Measurements from ENCODE around the gene SYMPK. TPM values are rescaled to one million over a fixed set of nuclear protein-coding genes. Genes with fewer than 3 reads are reported as not detected.

SYMPK gene
- 10 to 100 TPM; 28.4 to 36.6 (median 31.6) TPM for total RNA-seq

GRCh38 chr19:45862564-45863334, at the start of gene SYMPK:
Gene SYMPK (minus strand): TSS chr19:45863147. CDS start chr19:45854495, 8,652 bp downstream.
- Histone ChIP-seq H3K36me3 (peaks cover 0 to 24% (median 17%) of the 10 kb centered on the region in 3 donors), H3K4me3 (peak within 1 kb of the TSS; percentile 83 to 94 (median 88)), H3K9me3 (no peaks in the 10 kb centered on the region), H3K4me1 (peaks cover 13 to 39% (median 26%) of the 10 kb centered on the region in 3 donors), H3K27me3 (peaks cover 0 to 37% (median 4%) of the 10 kb centered on the region in 4 donors), H3K27ac (peak within 1 kb of the TSS; percentile 87 to 94 (median 94))
- intact Hi-C loops (cut with DNase I), result no loop called here
- TF ChIP-seq CTCF (IDR thresholded peaks at IDR 0.05), result peak in 2 of 6 experiments; percentile 3 to 42
- TF ChIP-seq POLR2A (IDR thresholded peaks at IDR 0.05), result peak in 3 of 4 donors; percentile 34 to 78 (median 45)
- DNase-seq, result peak; percentile 95
- 0 to 1% methylated on average over 30 to 49 of the region's 65 CpGs for WGBS, 2 donors

DNA sequence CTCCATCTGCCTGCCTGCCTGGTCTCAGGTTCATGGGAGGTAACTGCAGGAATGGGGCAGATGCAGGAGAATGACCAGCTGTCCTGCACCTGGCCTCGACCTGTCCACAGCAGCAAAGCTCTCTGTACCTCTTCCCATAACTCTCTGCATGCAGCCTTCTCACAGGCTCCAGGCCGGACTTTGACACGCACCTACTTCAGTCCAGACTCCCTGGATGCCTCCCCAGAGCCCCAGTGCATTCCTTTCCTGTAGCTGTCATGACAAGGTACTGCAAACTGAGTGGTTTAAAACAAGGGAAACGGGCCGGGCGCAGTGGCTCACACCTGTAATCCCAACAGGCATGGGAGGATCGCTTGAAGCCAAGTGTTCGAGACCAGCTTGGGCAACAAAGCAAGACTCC, 48.3 kb upstream of the SYMPK start:
- peaks cover 0 to 50% (median 0%) of the 10 kb centered on the region in 4 donors for H3K27me3 ChIP-seq
- H3K4me1 ChIP-seq, result no peaks in the 10 kb centered on the region
- no peak overlapping the region for H3K4me3 ChIP-seq
- H3K36me3 ChIP-seq, result no peaks in the 10 kb centered on the region
- TF ChIP-seq POLR2A (IDR thresholded peaks at IDR 0.05) (no peak), CTCF (IDR thresholded peaks at IDR 0.05) (no peak)
- no peak overlapping the region for H3K27ac ChIP-seq
- WGBS, 2 donors, result 57 to 70% methylated on average over 5 to 7 of the region's 8 CpGs
- intact Hi-C loops (cut with DNase I), result no loop called here
- no peaks in the 10 kb centered on the region for H3K9me3 ChIP-seq
- DNase-seq, result no peak

DNA sequence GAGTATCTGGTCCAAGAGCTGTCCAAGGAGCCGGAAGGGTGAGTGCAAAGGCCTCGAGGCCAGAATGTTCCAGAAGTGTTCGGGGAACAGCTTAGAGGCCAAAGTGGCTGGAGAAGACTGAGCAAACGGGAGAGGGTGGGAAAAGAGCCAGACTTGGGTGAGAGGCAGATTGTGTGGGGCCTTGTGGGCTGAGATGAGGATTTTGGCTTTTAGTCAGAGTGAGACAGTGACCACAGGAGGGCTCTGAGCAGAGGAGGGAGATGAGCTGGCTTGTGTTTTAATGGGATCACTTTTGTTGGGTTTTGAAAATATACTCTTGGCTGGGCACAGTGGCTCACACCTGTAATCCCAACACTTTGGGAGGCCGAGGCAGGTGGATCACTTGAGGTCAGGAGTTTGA, 46.0 kb upstream of the SYMPK start:
- Histone ChIP-seq H3K9me3 (no peaks in the 10 kb centered on the region), H3K36me3 (no peaks in the 10 kb centered on the region), H3K4me1 (no peaks in the 10 kb centered on the region), H3K4me3 (no peak overlapping the region), H3K27me3 (peaks cover 0 to 32% (median 0%) of the 10 kb centered on the region in 4 donors), H3K27ac (no peak overlapping the region)
- no peak for TF ChIP-seq POLR2A (IDR thresholded peaks at IDR 0.05)
- TF ChIP-seq CTCF (IDR thresholded peaks at IDR 0.05), result no peak
- intact Hi-C loops (cut with DNase I), result no loop called here
- 72 to 73% methylated on average over 4 to 5 of the region's 5 CpGs for WGBS, 2 donors
- no peak for DNase-seq

DNA sequence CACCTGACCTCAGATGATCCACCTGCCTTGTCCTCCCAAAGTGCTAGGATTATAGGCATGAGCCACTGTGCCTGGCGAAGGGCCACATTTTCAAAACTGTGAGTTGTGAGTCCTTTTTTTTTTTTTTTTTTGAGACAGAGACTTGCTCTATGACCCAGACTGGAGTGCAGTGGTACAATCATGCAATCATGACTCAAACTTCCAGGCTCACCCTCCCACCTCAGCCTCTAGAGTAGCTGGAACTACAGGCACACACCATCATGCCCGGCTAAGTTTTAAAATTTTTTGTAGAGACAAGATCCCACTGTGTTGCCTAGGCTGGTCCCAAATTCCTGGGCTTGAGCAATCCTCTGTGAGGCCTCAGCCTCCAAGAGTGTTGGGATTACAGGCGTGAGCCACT, 43.3 kb upstream of the SYMPK start:
- Histone ChIP-seq H3K36me3 (no peaks in the 10 kb centered on the region), H3K27me3 (peaks cover 0 to 6% (median 0%) of the 10 kb centered on the region in 4 donors), H3K27ac (no peak overlapping the region), H3K9me3 (no peaks in the 10 kb centered on the region), H3K4me3 (no peak overlapping the region), H3K4me1 (peaks cover 6 to 19% (median 8%) of the 10 kb centered on the region in 3 donors)
- TF ChIP-seq POLR2A (IDR thresholded peaks at IDR 0.05) (no peak), CTCF (IDR thresholded peaks at IDR 0.05) (no peak)
- 71 to 91% methylated on average over 1 to 3 of the region's 3 CpGs for WGBS, 2 donors
- intact Hi-C loops (cut with DNase I), result no loop called here
- DNase-seq, result no peak

GRCh38 chr19:45905011-45905410, 42.1 kb upstream of the SYMPK start:
- no peak for TF ChIP-seq POLR2A (IDR thresholded peaks at IDR 0.05)
- no peak for TF ChIP-seq CTCF (IDR thresholded peaks at IDR 0.05)
- Histone ChIP-seq H3K27me3 (no peaks in the 10 kb centered on the region), H3K9me3 (no peaks in the 10 kb centered on the region), H3K4me1 (peaks cover 16 to 31% (median 16%) of the 10 kb centered on the region in 3 donors), H3K36me3 (peaks cover 0 to 4% (median 0%) of the 10 kb centered on the region in 3 donors), H3K4me3 (no peak overlapping the region), H3K27ac (no peak overlapping the region)
- no peak for DNase-seq
- WGBS, 2 donors, result 74 to 90% methylated on average over 9 to 10 of the region's 10 CpGs
- intact Hi-C loops (cut with DNase I), result no loop called here
